HG02642 (cell line): ENCODE data around the gene CD300LB.
A peak's percentile ranks its signal among the peaks of the same experiment; 100 is the strongest.

Experiments used
- ATAC-seq: cut with Tn5 transposase; IDR thresholded peaks from one replicate; pipeline ENCODE4 v1.9.1; 2021; ENCODE audit warnings: mild to moderate bottlenecking; ENCODE audit not compliant: unreplicated experiment, poor library complexity

The CD300LB gene

GRCh38 chr17:74550602-74551001, 19.3 kb upstream of the CD300LB start:
- ATAC-seq = no peak

GRCh38 chr17:74549343-74549742, 18.1 kb upstream of the CD300LB start:
- no peak for ATAC-seq

- no peak for ATAC-seq
Measured at GRCh38 chr17:74547736-74548135, 16.5 kb upstream of the CD300LB start.

GRCh38 chr17:74547264-74547663, 16.0 kb upstream of the CD300LB start:
- no peak for ATAC-seq

- no peak for ATAC-seq
Measured at GRCh38 chr17:74546586-74546985, 15.3 kb upstream of the CD300LB start.

- no peak for ATAC-seq
Measured at GRCh38 chr17:74545843-74546230, 14.6 kb upstream of the CD300LB start, which contains the start of gene CD300C. CD300C (minus strand) TSS chr17:74546115; CDS start chr17:74545782, 333 bp downstream.

GRCh38 chr17:74544991-74545842, 13.9 kb upstream of the CD300LB start:
- no peak for ATAC-seq

- no peak for ATAC-seq
Measured at GRCh38 chr17:74543891-74544760, 12.9 kb upstream of the CD300LB start.

GRCh38 chr17:74543406-74543805, 12.1 kb upstream of the CD300LB start:
- ATAC-seq = no peak

- ATAC-seq = no peak
Measured at GRCh38 chr17:74542727-74543383, 11.6 kb upstream of the CD300LB start.

- no peak for ATAC-seq
Measured at GRCh38 chr17:74542166-74542565, 10.9 kb upstream of the CD300LB start.

- no peak for ATAC-seq
Measured at GRCh38 chr17:74541176-74542111, 10.2 kb upstream of the CD300LB start.

GRCh38 chr17:74539281-74539820, 8.1 kb upstream of the CD300LB start:
- no peak for ATAC-seq

GRCh38 chr17:74536890-74537289, 5.6 kb upstream of the CD300LB start:
- ATAC-seq = no peak

GRCh38 chr17:74532115-74532514, 840 bp upstream of the CD300LB start:
- ATAC-seq = no peak

GRCh38 chr17:74530831-74531150, 484 bp downstream of the CD300LB start:
- ATAC-seq = no peak

- no peak for ATAC-seq
Measured at GRCh38 chr17:74529243-74529642, 2.0 kb downstream of the CD300LB start.

GRCh38 chr17:74528491-74529199, 2.6 kb downstream of the CD300LB start:
- peak; percentile 78 for ATAC-seq

GRCh38 chr17:74527756-74528155, 3.5 kb downstream of the CD300LB start:
- no peak for ATAC-seq
